PC-9 (cell line): ENCODE data around the gene IFITM5. TPM values are rescaled to one million over a fixed set of nuclear protein-coding genes. Genes with fewer than 3 reads are reported as not detected.
"Not testable (repeated sequence)": the region's sequence is repeated elsewhere in the genome, so short reads cannot be mapped to it uniquely, and the experiment has no call there.

Source experiments
- BruUV-seq: library from RNA; stranded (reverse); fragments of 400-500 nt; replicated peaks from 2 replicates; lab custom pipeline; 2021; lab: Mats Ljungman, UMichigan
- CTCF ChIA-PET: fragments of 300-600 bp; sonication (Branson Sonifier 250); formaldehyde crosslinking; loops from one replicate; lab custom pipeline; 2022; ENCODE audit warnings: antibody characterized with exemption; lab: Charles Lee
- POLR2A ChIA-PET: fragments of 300-600 bp; sonication (Branson Sonifier 250); formaldehyde crosslinking; loops from one replicate; lab custom pipeline; 2022; ENCODE audit warnings: antibody characterized with exemption; ENCODE audit not compliant: unreplicated experiment; lab: Charles Lee
- DNase-seq, 2 experiments: peaks; one replicate each; pipeline versions ENCODE4 v3.0.0 to v3.0.0-alpha.2; 2015 to 2022; ENCODE audit warnings: mixed read lengths in 1 of 2
- H2AFZ ChIP-seq: fragments of 200-600 bp; sonication (generic); 2 replicates; pipeline ENCODE4 v1.8.1; 2017; ENCODE audit warnings: antibody characterized with exemption
- H3F3A ChIP-seq: fragments of 200-600 bp; sonication (generic); 2 replicates; pipeline ENCODE4 v1.8.1; 2017; ENCODE audit warnings: antibody characterized with exemption, mild to moderate bottlenecking, low read depth; ENCODE audit not compliant: insufficient read depth
- H3K27ac ChIP-seq: fragments of 200-600 bp; sonication (generic); 2 replicates; pipeline ENCODE4 v1.6.1; 2016; ENCODE audit warnings: mixed run types
- H3K27me3 ChIP-seq: fragments of 200-600 bp; sonication (generic); 2 replicates; pipeline ENCODE4 v1.6.1; 2016; ENCODE audit warnings: low read depth, mixed run types; ENCODE audit not compliant: insufficient read depth
- H3K36me3 ChIP-seq: fragments of 200-600 bp; sonication (generic); 2 replicates; pipeline ENCODE4 v1.6.1; 2016; ENCODE audit warnings: low read depth, mixed run types
- H3K4me1 ChIP-seq: fragments of 200-600 bp; sonication (generic); replicated peaks from 2 replicates; pipeline ENCODE4 v1.6.1; 2016; ENCODE audit warnings: mixed run types; ENCODE audit not compliant: insufficient read depth
- H3K4me2 ChIP-seq: fragments of 200-600 bp; sonication (generic); 2 replicates; pipeline ENCODE4 v1.6.1; 2017; ENCODE audit warnings: mixed run types
- H3K4me3 ChIP-seq: fragments of 200-600 bp; sonication (generic); 2 replicates; pipeline ENCODE4 v1.6.1; 2016; ENCODE audit warnings: mixed run types
- H3K79me2 ChIP-seq: fragments of 200-600 bp; sonication (generic); 2 replicates; pipeline ENCODE4 v1.6.1; 2017; ENCODE audit warnings: low read depth, mixed run types
- H3K9me2 ChIP-seq: fragments of 200-600 bp; sonication (generic); 2 replicates; pipeline ENCODE4 v1.8.1; 2017; ENCODE audit warnings: mild to moderate bottlenecking; ENCODE audit not compliant: insufficient read depth
- H3K9me3 ChIP-seq: fragments of 200-600 bp; sonication (generic); 2 replicates; pipeline ENCODE4 v1.8.1; 2016; ENCODE audit warnings: low read depth; ENCODE audit not compliant: insufficient read depth
- H4K20me1 ChIP-seq: fragments of 200-600 bp; sonication (generic); 2 replicates; pipeline ENCODE4 v1.8.1; 2017; ENCODE audit not compliant: insufficient read depth
- EZH2 ChIP-seq: fragments of 200-600 bp; sonication (generic); IDR thresholded peaks from 2 replicates; pipeline ENCODE4 v1.8.0; 2017; ENCODE audit warnings: antibody characterized with exemption, low read depth
- intact Hi-C: fragments of 100-400 bp; cut with micrococcal nuclease; formaldehyde crosslinking; loops from one replicate; pipeline ENCODE4 v1.10.0; 2022; ENCODE audit not compliant: unreplicated experiment
- total RNA-seq: library from RNA; stranded (reverse); gene quantifications from 2 replicates; pipeline ENCODE4 v1.2.3, GENCODE V29; 2021
- TF ChIP-seq, protein P1 (sequence below): fragments of 200-600 bp; sonication (generic); conservative IDR thresholded peaks from 2 replicates; pipeline ENCODE4 v1.6.1; 2017; ENCODE audit warnings: mixed run types, antibody characterized with exemption, mild to moderate bottlenecking, moderate library complexity

IFITM5 gene
- total RNA-seq, 1 experiment from 2014 or later, result not detected

DNA sequence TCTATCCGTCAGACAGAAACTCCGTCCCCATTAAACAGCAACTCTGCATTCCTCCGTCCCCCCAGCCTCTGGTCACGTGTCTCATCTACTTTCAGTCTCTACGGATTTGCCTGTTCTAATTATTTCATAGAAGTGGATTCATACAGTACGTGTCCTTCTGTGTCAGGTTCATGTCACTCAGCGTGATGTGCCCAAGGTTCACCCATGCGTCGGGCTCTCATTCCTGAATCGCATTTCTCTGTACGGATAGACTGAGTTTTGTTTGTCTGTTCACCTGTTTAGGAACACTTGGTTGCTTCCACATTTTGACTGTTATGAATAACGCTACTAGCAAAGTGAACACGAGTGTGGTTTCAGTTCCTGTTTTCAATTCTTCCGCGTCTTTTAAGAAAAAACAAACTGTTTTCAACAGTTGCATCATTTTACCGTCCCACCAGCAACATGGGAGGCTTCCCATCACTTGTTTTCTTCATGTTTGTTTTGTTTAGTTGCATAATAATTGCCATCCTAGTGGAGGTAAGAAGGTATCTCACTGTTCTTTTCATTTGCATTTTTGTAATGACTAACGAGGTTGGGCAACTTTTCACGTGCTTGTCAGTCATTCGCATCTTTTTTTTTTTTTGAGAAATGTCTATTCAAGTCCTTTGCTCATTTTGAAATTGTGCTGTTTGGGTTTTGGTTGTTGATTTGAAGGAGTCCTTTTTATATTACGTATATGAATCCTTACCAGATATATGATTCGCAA is 30.0 kb downstream of the IFITM5 start:
- no peaks in the 10 kb centered on the region for H3K9me3 ChIP-seq
- no peaks in the 10 kb centered on the region for H3K27me3 ChIP-seq
- intact Hi-C loops, result no loop called here
- H3K9me2 ChIP-seq, result no peaks in the 10 kb centered on the region
- CTCF ChIA-PET, result no interaction called here
- no peaks in the 10 kb centered on the region for H4K20me1 ChIP-seq
- no peaks in the 10 kb centered on the region for H3K36me3 ChIP-seq
- no peak overlapping the region for H3K4me3 ChIP-seq
- BruUV-seq, result no TSS peak
- no peak overlapping the region for H3K27ac ChIP-seq
- no peaks in the 10 kb centered on the region for H3K79me2 ChIP-seq
- POLR2A ChIA-PET, result no interaction called here
- no peaks in the 10 kb centered on the region; the same call in 1 of the 2 replicates for H3F3A ChIP-seq
- no peak for DNase-seq
- TF ChIP-seq, protein P1, sequence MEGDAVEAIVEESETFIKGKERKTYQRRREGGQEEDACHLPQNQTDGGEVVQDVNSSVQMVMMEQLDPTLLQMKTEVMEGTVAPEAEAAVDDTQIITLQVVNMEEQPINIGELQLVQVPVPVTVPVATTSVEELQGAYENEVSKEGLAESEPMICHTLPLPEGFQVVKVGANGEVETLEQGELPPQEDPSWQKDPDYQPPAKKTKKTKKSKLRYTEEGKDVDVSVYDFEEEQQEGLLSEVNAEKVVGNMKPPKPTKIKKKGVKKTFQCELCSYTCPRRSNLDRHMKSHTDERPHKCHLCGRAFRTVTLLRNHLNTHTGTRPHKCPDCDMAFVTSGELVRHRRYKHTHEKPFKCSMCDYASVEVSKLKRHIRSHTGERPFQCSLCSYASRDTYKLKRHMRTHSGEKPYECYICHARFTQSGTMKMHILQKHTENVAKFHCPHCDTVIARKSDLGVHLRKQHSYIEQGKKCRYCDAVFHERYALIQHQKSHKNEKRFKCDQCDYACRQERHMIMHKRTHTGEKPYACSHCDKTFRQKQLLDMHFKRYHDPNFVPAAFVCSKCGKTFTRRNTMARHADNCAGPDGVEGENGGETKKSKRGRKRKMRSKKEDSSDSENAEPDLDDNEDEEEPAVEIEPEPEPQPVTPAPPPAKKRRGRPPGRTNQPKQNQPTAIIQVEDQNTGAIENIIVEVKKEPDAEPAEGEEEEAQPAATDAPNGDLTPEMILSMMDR, result no peak
- no peak for TF ChIP-seq EZH2
- H2AFZ ChIP-seq, result no peak overlapping the region
- no peaks in the 10 kb centered on the region for H3K4me1 ChIP-seq
- no peak overlapping the region for H3K4me2 ChIP-seq

DNA sequence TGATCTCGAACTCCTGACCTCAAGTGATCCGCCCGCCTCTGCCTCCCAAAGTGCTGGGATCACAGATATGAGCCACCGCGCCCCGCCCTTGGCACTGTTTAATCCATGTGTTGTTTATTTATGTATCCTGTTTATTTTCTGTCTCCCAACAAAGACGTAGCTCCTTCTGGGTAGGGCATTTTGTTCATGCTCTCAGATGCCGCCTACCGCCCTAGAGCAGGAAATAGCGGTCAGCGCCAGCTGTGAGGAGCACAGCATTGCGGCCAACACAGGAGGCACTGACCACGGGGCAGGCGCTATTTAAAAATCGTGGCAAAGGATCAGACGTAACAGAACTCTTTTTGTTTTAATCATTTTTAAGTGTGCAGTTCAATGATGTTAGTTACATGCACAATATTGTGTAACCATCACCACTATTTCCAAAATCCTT is 30.6 kb downstream of the IFITM5 start:
- H2AFZ ChIP-seq, H3K4me2 ChIP-seq, intact Hi-C loops, CTCF ChIA-PET, H3K79me2 ChIP-seq, H3K27ac ChIP-seq, DNase-seq, H3K9me2 ChIP-seq, H3K36me3 ChIP-seq, BruUV-seq, H3K4me1 ChIP-seq, H3K4me3 ChIP-seq, H3K9me3 ChIP-seq, H4K20me1 ChIP-seq, H3F3A ChIP-seq, H3K27me3 ChIP-seq: not testable (repeated sequence)
- POLR2A ChIA-PET, result interaction anchor here (0.6 kb wide), 2 partner anchors 61 to 224 kb away, joined by 4 read pairs; partner anchors contain the start of genes BET1L and RIC8A

DNA sequence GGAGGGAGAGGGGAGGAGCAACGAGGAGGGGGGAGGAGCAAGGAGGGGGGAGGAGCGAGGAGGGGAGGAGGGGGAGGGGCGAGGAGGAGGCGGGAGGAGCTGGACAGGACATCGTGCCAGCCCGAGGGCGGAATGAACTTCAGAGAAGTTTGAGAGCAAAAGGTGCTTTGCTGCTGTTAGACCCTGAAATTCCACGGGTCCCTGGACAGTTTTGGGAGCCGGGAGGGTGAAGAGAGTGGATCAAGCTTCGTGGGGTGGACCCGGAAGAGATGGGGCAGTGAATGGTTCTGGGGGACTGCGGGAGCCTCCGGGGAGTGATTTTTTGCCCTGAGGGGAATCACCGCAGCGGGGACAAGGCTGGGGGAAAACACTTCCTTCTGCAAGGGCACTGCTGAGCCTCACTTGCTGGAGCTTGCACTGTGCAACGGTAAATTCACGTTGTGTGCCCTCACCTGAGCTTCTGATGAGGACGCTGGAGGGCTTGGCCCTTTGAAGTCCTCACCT is 31.8 kb downstream of the IFITM5 start:
- Histone ChIP-seq H3K9me3 (no peaks in the 10 kb centered on the region), H3K4me1 (no peaks in the 10 kb centered on the region), H3K4me3 (peak overlapping the region; percentile 61), H3K4me2 (peak overlapping the region; percentile 87), H2AFZ (peak overlapping the region; percentile 85), H3K9me2 (no peaks in the 10 kb centered on the region), H3F3A (no peaks in the 10 kb centered on the region; the same call in 1 of the 2 replicates), H3K36me3 (no peaks in the 10 kb centered on the region), H3K79me2 (no peaks in the 10 kb centered on the region), H3K27me3 (no peaks in the 10 kb centered on the region), H4K20me1 (no peaks in the 10 kb centered on the region), H3K27ac (no peak overlapping the region)
- ChIA-PET POLR2A (interaction anchor here (0.6 to 0.7 kb wide), 4 partner anchors 10 to 174 kb away, joined by 3 to 9 read pairs (median 6); partner anchors contain the start of gene RIC8A), CTCF (no interaction called here)
- TF ChIP-seq, protein P1, result no peak
- TF ChIP-seq EZH2, result no peak
- BruUV-seq, result no TSS peak
- intact Hi-C loops, result no loop called here
- DNase-seq, result peak; percentile 39 to 58
